ENCODE results near the gene CDA.

DNA sequence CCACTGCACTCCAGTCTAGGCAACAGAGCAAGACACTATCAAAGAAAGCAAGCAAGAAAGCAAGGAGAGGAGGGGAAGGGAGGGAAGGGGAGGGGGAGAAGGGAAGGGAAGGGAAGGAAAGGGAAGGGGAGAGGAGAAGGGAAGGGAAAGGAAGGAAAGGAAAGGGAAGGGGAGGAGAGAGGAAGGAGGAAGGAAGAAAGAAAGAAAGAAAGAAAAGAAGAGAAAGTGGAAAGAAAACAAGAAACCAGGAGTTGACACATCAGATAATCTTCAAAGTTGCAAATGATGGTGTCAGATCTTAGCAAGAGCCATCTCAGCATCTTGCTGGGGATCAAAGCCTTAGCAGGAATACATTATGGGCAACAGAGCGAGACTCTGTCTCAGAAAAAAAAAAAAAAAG lies 14.9 kb upstream of the CDA start:
- TF ChIP-seq, protein P1, sequence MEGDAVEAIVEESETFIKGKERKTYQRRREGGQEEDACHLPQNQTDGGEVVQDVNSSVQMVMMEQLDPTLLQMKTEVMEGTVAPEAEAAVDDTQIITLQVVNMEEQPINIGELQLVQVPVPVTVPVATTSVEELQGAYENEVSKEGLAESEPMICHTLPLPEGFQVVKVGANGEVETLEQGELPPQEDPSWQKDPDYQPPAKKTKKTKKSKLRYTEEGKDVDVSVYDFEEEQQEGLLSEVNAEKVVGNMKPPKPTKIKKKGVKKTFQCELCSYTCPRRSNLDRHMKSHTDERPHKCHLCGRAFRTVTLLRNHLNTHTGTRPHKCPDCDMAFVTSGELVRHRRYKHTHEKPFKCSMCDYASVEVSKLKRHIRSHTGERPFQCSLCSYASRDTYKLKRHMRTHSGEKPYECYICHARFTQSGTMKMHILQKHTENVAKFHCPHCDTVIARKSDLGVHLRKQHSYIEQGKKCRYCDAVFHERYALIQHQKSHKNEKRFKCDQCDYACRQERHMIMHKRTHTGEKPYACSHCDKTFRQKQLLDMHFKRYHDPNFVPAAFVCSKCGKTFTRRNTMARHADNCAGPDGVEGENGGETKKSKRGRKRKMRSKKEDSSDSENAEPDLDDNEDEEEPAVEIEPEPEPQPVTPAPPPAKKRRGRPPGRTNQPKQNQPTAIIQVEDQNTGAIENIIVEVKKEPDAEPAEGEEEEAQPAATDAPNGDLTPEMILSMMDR (IDR thresholded peaks at IDR 0.05) = no peak
- no peak for TF ChIP-seq POLR2A (IDR thresholded peaks at IDR 0.05)
